Measurements from ENCODE around the gene ABHD16B.

Gene ABHD16B

GRCh38 chr20:63895952-63896263 is 34.6 kb downstream of the ABHD16B start:
- DNase-seq, result no peak

DNA sequence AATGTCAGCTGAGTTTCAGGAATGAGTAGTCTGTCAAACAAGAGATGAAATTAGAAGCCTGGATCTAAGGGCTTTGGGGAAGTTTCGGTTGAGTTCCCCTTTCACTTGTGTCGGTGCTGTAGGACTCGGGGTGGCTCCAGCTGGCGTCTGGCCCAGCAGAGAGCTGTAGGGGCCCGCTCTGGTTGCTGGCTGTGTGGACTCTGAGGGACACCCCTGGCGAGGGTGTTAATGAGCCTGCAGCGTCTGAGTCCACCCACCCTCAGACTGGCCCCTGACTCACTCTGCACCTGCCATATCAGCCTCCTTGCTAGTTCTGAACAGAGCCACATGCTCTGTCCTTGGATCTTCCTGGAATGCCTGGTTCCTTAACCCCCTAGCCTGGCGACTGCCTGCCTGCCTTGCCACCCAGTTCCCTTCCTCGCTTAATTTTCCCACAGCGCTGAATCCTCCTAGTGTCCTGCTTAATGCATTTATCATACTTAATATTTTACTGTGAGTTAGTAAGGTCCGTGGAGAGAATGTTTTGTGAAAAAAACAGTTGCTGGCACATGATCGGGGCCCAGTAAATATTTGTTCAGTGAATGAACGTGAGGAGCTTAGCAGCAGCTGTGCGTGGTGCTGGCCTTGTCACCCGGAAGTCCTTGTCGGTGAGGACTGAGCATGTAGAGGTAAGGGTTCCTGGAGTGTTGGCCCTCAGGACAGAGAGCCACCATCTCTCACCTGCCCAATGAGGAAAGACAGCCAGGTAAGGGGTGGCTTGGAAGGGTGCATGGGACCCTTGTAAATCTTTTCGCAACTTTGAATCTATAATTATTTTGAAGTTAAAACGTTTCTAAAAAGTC is 35.2 kb downstream of the ABHD16B start:
- peak in 6 of 14 donors; percentile 12 to 47 (median 30) for DNase-seq

- no peak for DNase-seq
Measured at GRCh38 chr20:63897978-63898561, 36.8 kb downstream of the ABHD16B start.

DNA sequence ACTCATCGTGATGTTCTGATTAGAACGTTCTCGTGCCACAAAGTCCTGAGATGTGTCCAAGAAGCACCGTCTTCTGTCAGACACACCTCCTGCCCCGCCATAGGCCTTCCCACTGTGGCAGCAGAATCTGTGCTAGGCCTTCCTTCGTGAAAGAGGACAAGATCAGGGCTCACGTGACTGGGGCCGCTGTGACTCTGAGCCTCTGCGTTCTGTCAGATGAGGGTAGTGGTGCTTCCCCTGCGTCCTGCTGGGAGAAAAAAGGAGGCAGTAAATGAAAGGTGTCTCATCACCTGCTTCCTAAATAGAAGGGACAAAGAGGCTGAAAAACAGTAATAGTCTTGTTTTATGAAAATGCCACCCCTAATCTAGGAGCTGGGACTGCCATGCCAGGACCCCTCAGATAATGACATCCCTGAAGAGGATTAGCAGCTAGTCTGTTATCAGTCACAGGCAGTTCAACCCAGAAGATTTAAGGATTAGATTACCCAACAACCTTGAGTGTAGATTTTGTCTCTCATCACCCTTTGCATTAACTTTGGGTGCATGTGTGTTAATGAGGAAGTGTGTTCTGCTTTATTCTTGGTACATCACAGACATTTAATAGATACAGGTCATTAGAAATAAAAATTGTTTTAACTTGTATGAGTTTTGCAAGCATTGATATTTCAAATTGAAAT is 37.7 kb downstream of the ABHD16B start:
- no peak for DNase-seq

DNA sequence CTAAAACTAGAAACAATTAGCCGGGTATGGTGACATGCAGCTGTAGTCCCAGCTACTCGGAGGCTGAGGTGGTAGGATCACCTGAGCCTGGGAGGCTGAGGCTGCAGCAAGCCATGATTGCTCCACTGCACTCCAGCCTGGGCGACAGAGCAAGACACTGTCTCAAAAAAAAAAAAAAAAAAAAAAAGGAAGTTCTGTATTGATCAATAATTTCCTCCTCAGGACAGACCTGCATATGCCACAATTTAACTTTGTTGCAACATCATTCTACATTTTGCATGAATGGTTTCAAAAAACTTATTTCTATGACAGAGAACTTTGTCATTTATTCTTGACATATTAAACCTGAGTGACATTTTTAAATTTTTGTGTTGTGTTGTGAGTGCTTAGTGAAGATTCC is 39.1 kb downstream of the ABHD16B start:
- no peak for DNase-seq

DNA sequence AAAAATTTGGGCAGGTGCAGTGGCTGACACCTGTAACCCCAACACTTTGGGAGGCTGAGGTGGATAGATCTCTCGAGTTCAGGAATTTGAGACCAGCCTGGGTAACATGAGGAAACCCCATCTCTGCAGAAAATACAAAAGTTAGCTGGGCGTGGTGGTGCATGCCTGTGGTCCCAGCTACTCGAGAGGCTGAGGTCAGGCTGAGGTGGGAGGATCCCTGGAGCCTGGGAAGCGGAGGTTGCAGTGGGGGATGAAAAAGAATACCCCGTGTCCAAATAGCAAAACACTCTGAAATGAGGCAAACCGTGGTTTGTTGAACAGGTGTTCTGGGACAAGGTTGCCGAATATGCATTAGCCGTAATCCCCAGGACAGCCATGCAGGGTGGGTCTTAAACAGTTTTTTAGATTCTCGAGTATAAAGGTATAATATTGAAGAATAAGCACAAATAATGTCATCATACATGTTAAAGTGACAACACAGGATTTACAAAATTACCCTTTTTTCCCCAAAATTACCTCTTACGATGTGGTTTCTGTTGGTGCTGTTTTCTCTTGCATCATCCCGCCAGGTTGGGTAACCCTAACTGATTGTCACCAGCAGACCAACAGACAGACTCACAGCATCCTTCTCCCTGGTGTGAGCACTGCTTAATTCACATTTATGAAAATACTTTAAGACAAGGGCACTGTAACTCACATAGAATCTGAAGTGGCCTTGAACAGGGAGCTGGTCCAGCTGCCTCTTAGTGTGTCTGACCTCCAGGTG is 42.7 kb downstream of the ABHD16B start:
- no peak for DNase-seq

- no peak for DNase-seq
Measured at GRCh38 chr20:63908008-63908682, 46.8 kb downstream of the ABHD16B start.

GRCh38 chr20:63911176-63911575 is 49.9 kb downstream of the ABHD16B start:
- DNase-seq, result peak in 10 of 14 donors; percentile 18 to 61 (median 32)
